HG03280 (cell line): ENCODE measurements around the gene AKR1C2.
"Not testable (repeated sequence)": the region's sequence is repeated elsewhere in the genome, so short reads cannot be mapped to it uniquely, and the experiment has no call there.

Experiments
- ATAC-seq: cut with Tn5 transposase; IDR thresholded peaks from one replicate; pipeline ENCODE4 v1.9.1; 2021; ENCODE audit warnings: mild to moderate bottlenecking, moderate library complexity; ENCODE audit not compliant: unreplicated experiment

The AKR1C2 gene

DNA sequence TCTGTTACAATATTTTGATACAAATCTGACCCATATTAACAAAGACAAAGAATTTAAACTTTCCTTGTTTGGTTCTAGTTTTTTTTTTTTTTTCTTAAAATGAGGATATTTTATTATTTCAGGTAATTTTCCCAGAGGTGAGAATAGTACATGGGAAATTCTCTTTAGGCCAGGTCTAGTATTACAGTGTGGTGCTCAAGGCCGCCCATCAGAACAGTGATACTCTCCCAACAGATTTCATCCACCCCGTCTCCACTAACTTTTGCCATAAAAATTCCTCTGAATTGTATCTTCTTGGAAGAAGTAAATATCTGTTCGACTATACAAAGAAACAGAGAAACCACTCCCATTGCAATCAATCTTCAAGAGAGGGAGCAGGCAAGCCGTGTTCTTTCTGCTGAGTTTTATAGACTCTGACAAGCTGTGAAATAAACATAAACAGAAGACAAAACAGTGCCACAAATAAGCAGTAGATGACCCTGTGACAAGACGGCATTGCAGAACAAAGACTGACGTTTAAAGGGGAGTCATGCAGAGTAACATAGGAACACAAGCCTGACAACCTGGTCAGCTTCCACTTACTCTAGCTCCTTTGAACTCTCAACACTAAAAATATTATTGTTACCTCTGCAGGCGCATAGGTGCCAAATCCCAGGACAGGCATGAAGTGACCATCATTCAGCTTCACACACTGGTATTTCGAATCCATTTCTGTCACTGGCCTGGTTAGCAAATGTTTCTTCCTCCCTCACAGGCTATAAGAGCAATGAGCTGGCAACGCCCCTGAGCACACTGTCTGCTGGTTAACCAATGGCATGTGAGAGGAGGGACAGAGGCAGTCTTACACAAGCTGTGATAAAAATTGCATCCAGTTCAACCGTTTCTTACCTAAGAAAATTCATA lies at the start of gene AKR1C2:
Gene AKR1C2, minus strand, starts transcription at position 731 of the 903 bp plus-strand sequence. Its CDS starts 22 bp downstream, at position 709.
- ATAC-seq, result not testable (repeated sequence)

DNA sequence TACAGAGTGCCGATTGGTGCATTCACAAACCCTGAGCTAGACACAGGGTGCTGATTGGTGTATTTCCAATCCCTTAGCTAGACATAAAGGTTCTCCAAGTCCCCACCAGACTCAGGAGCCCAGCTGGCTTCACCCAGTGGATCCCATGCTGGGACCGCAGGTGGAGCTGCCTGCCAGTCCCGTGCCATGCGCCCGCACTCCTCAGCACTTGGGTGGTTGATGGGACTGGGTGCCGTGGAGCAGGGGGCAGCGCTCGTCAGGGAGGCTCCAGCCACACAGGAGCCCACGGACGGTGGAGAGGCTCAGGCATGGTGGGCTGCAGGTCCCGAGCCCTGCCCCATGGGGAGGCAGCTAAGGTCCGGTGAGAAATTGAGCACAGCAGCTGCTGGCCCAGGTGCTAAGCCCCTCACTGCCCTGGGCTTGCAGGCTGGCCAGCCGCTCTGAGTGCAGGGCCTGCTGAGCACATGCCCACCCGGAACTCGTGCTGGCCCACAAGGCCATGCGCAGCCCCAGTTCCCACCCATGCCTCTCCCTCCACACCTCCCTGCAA lies 49.4 kb upstream of the AKR1C2 start:
- ATAC-seq, result not testable (repeated sequence)

DNA sequence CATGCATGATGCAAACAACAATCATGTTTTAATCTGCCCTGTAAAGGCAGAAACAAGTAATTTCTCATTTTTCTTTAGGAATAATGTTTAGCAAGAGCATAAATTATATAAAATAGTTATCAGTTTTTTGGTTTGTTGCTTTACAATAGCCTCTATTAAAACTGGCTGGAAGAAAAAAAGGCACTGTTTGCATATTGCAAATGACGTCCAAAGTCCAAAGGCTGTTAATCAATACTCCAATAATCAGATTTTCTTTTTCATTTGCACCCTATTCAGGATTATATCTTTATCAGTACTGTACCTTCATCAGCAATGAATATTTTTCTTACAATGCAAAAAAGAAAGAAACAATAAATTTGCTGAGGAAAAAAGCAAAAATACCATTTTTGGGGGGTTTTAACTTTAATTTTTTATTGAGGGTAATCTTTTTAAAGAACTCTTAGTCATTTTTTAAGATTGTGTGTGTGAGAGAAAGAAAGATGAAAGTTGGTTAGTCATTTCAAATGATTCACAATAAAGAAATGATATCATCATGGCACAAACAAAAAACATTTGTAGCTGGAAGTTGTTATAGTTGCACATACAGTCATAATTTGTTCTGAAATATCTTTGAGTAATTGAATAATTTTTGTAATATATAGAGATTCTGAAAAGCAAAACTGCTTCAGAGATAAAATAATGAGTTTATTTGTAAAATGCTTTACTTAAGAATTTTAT lies 44.4 kb upstream of the AKR1C2 start:
- ATAC-seq, result no peak

DNA sequence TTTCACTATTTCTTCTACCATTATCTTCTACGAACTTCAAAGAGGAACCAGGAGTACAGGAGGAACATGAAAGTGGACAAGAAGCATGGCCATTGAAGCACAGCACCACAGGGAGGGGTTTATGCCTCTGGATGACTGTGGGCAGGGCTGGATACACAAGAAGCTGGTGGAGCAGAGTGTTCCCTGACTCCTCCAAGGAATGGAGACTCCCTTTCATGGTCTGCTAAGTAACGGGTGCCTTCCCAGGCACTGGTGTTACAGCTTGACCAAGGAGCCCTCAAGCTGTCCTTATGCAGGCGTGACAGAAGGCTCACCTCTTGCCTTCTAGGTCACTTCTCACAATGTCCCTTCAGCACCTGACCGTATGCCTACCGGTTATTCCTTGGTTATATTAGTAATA lies 43.4 kb upstream of the AKR1C2 start:
- ATAC-seq, result not testable (repeated sequence)

DNA sequence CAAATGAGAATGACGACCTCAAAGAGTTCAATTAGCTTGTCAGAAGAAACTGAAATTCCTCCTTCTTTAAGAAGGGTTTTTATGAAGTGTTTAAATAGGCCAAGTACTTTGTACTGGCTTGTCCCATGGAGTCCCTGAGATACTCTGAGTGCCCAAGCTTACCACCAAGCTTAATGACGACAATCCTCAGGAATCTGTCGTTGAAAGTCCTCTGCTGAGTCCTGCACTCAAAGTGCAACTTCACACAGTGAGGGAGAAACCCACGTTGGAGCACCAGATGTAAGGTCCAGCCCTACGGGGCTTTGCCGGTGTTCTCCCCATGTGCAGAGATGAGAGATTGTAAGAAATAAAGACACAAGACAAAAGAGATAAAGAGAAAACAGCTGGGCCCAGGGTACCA lies 42.8 kb upstream of the AKR1C2 start:
- ATAC-seq, result no peak

DNA sequence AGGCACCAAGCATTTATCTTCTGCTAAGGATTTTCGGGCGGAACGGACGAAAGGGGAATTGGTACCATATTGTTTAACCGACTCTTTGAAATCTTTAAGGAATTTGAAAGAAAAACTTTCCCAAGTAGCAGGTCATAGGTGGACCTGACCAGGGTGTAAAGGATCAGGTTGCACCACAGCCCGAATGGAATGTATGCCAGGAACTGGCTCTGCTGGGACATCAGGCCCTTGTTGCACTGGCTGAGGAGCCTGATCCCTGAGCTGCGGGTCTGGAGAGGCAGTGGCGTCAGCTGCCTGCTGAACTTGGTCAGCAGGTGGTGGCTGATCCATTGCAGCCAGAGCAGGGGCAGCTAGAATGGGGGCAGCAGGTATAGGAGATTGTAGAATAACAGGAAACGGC lies 41.4 kb upstream of the AKR1C2 start:
- ATAC-seq, result no peak

DNA sequence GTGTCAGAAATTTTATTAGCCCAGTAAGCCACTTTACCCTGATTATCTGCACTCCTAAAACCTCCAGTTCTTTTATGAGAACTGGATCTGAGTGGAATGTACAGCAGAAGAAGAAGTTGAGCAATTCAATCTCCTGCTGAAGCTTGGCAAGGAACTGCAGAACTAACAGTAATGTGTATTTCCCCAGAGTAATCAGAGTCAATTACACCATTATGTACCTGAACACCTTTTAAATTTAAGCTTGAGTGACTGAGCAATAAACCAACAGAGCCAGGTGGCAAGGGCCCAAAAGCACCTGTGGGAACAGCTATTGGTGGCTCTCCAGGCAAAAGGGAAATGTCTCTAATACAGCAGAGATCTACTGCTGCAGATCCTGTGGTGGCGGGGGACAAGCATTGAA lies 40.1 kb upstream of the AKR1C2 start:
- no peak for ATAC-seq

DNA sequence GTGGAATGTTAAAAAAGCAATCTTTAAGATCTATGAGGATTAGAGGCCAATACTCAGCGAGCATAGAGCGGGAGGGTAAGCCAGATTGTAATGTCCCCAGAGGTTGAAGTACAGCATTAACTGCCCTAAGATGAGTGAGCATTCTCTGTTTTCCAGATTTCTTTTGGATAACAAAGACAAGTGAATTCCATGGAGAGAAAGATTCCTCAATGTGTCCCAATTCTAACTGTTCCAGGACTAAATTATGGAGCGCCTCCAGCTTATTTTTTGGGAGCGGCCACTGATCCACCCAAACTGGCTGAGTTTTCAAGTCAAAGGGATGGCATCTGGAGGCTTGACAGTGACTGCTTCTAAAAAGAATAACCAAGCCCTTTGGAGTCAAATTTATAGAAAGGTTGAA lies 39.3 kb upstream of the AKR1C2 start:
- ATAC-seq, result no peak

DNA sequence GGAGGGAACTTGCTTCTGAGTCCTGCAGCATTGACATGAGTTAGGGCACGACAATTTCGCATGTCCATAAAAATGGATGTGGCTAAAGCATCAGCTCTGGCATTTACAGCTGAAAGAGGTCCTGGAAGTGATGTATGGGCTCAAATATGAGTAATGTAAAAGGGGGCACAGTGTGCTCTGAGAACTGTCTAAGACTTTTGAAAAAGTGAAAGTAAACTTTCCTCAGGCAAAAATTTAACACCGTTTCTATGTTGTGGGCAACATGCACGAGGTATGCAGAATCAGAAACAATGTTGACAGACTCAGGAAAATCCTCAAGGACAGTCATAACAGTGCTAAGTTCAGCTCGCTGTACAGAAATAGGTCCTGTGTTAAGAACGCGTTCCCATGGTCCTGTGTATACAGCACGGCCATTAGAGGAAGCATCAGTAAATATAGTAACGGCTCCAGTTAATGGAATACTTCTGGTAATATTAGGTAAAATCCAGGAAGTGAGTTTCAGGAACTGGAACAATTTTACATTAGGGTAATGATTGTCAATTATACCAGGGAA lies 37.9 kb upstream of the AKR1C2 start:
- ATAC-seq, result no peak

DNA sequence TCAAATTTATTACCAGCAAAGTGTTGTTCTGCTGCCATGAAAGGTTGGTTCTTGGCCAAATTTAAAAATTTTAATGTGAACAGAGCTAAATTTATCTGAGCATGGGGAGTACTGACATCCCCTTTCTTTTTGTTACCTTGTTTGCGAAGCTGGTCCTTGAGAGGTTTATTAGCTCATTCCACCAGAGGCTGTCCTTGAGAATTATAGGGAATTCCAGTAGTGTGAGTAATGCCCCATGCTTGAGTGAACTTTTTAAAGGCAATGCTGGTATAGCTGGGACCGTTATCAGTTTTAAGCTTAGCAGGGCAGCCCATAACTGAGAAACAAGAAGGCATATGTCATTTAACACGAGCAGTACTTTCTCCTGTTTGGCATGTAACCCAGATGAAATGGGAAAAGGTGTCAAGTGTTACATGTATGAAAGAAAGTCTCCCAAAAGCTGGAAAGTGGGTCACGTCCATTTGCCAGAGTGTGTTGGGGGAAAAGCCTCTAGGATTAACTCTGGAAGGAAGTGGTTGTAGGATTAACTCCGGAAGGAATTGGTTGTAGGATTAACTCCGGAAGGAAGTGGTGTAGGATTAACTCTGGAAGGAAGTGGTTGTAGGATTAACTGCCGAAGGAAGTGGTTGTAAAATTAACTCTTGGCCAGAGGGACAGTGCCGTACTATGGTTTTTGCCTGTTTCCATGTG lies 37.3 kb upstream of the AKR1C2 start:
- no peak for ATAC-seq

DNA sequence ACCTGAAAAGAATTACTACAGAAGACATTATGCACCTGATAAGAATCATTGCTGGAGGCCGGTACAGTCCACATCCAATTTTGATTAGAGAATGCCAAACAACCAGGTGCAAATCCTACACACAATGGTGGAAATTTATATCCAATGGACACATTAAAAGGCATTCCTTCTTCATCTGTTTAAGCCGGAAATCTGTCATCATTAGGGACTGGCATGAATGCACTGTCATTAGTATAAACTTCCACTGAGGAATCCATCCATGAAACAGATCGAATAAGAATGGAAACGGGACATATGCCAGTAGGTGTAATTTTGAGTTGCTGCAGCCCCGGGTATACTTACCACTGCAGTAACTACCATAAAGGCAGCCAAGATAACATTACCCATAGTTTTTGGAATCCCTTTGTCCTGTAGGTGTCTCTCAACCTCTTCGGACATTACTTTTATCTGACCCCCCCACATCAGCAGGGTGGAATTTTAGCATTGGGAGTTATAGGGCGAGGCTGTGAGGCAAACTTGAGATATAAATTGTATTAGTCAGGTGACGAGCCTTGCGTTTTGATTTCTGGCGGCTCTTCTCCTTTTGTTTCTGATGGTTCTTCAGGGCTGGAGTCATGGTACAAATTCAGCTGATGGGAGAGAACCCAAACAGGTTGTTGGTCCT lies 36.5 kb upstream of the AKR1C2 start:
- ATAC-seq, result no peak

DNA sequence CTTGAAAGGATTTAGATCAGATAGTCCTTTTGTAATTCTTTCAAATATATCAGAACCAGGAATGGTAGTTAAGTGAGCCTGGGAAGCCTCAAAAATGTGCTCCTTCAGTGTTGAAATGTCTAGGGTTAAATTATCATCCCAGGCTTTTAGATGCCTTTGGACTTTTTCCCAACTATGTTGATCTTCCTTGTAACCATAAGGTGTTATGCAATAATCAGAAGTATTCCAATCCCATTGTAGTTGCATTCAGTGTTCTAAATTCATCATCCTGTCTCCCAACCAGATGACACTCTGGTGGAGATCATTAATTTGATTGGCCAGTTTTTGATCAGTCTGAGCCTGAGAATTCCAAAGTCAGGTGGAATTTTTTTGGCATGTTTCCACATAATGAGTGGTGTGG lies 35.1 kb upstream of the AKR1C2 start:
- no peak for ATAC-seq

DNA sequence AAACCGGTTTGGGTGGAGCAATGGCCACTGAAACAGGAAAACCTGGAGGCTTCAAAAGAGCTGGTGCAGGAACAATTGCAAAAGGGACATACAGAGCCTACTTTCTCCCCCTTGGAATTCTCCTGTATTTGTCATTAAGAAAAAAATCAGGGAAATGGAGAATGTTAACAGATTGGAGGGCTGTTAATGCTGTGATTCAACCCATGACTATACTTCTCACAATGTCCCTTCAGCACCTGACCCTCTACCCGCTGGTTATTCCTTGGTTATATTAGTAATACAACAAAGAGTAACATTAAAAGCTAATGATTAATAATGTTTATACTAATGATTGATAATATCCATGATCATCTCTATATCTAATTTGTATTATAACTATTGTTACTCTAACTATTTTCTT lies 34.4 kb upstream of the AKR1C2 start:
- no peak for ATAC-seq

DNA sequence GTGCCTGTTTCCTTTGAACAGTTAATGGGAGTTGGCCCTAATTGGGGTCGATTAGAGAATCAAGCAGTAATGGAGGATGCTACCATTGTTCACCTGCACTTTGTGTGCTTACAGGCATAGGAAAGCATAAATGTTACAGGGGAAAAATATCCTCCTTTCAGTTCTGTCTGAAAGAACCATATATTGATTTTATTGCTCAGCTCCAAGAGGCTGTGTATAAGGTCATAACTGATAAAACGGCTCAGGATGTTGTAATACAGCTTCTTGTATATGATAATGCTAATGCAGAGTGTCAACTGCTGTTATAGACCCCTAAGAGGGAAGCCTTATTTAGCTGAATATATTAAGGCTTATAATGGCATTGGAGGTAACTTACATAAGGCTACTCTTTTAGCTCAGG lies 32.9 kb upstream of the AKR1C2 start:
- no peak for ATAC-seq

DNA sequence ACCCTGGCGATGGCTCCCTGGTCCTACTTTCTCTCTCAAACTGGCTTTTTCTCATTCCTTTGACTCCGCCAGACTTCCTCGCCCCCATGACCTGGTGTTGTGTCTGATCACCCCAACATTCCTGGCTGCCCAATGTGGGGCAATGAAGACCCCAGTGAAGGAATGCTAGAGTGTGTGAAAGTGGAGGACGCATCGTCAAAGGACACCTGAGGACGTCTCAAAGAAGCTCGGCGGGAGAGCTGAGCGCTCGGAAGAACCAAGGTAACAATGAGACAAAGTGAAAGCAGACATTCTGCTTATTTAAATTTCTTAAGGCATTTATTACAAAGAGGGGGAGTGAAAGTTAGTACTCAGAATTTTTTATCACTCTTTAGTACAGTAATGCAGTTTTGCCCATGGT lies 31.7 kb upstream of the AKR1C2 start:
- no peak for ATAC-seq

DNA sequence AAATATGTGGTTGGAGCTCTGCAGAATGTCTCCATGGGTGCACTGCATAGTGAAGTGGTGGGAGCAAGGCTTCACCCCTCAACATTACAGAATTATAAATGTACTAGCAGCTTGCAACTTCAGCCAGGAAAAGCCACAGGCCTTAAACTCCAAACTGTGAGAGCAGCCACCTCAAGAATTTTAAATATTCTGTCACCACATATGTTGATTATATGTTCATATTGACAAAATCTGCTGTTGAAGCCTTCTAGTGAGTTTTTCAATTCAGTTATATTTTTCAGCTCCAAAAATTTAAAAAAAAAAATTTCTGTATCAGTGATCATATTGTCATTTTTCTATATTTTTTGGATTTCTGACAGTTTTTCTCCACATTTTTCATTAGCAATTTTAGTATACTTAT lies 30.9 kb upstream of the AKR1C2 start:
- no peak for ATAC-seq

DNA sequence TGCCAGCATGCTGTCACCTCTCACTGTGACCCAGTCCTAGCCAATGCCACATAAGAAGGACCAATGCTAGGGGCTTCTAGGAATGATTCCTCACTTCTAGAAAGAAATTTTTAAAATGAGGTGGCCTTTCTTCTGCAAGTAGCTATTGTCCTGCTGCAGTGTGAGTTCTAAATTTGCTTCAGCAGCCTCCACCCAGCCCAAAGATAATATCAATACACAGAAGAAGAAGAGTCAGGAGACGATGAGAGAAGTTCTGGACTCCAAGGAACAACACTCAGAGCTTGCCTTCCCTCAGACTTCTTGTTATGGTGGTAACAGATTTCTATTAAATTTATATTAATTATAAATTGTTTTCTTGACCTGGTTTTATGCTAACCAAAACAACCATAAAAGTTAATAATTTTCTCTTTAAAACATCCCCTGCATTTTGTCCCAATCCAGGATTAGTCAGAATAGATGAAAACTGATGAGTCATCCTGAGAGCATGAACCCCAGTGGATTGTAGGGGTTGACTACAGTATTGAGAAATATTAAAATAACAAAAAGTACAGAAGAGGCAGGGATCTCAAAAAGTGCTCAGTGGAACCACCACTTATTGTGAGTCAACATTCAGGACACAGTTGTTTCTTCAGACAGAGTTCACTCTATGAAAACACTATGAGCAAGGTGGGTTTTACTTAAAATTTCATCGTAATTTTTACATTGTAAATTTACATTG lies 29.6 kb upstream of the AKR1C2 start:
- ATAC-seq, result no peak

DNA sequence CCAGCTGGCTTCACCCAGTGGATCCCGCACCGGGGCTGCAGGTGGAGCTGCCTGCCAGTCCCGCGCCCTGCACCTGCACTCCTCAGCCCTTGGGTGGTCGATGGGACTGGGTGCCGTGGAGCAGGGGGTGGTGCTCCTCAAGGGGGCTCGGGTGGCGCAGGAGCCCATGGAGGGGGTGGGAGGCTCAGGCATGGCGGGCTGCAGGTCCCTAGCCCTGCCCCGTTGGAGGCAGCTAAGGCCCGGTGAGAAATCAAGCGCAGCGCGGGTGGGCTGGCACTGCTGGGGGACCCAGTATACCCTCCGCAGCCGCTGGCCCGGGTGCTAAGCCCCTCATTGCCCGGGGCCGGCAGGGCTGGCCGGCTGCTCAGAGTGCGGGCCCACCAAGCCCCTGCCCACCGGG lies 28.8 kb upstream of the AKR1C2 start:
- not testable (repeated sequence) for ATAC-seq

DNA sequence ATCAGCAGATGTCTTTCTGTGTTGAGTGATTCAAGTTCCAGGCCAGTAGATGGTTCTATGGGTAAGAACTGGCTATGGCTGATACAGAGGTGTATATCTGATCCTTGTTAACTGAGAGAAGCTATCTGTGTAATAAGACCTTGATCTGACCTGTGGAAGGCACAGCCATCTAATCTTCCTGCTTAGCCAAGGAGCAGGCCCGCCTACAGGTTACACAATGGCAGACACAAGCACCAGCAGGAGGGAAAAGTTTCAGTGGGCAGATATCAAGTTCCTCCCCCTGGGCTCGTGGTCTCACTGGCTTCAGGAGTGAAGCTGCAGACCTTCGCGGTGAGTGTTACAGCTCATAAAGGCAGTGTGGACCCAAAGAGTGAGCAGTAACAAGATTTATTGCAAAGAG lies 27.9 kb upstream of the AKR1C2 start:
- not testable (repeated sequence) for ATAC-seq

DNA sequence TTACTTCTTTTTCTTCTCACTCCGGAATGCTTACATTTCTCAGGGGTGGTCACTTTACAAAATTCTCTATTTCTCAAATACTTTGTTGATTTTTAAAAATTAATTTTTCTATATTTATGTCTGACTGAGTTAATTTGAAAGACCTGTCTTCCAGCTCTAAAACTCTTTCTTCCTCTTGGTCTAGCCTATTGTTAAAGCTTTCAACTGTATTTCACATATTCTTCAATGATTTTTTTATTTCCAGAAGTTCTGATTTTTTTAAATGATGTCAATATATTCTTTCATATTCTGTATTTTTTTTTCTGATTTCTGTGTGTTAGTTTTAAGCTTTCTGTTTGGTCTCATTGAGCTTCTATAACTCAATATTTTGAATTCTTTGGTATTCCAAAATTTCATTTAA lies 27.3 kb upstream of the AKR1C2 start:
- ATAC-seq, result no peak
